HEK293 (cell line): ENCODE data around the gene HLA-DMB.
A peak's percentile ranks its signal among the peaks of the same experiment; 100 is the strongest.

Source experiments
- AEBP2 ChIP-seq: fragments of 450-650 bp; formaldehyde crosslinking; IDR thresholded peaks from 2 replicates; pipeline ENCODE4 v1.5.1; 2016; ENCODE audit warnings: missing biosample characterization, missing genetic modification characterization, borderline replicate concordance
- BCL11B ChIP-seq: fragments of 450-650 bp; formaldehyde crosslinking; IDR thresholded peaks from 2 replicates; pipeline ENCODE4 v1.5.1; 2016; ENCODE audit warnings: low read depth, missing biosample characterization, missing genetic modification characterization
- CTCF ChIP-seq: fragments of 450-650 bp; formaldehyde crosslinking; IDR thresholded peaks from 2 replicates; pipeline ENCODE4 v1.5.1; 2016; ENCODE audit warnings: missing biosample characterization, missing genetic modification characterization
- EGR2 ChIP-seq: fragments of 450-650 bp; formaldehyde crosslinking; IDR thresholded peaks from 2 replicates; pipeline ENCODE4 v1.5.1; 2016; ENCODE audit warnings: low read depth, missing biosample characterization, missing genetic modification characterization
- KLF7 ChIP-seq: fragments of 450-650 bp; formaldehyde crosslinking; IDR thresholded peaks from 2 replicates; pipeline ENCODE4 v1.5.1; 2016; ENCODE audit warnings: missing biosample characterization, missing genetic modification characterization, borderline replicate concordance
- KLF8 ChIP-seq: fragments of 450-650 bp; formaldehyde crosslinking; IDR thresholded peaks from 2 replicates; pipeline ENCODE4 v1.5.1; 2016; ENCODE audit warnings: missing biosample characterization, missing genetic modification characterization
- SALL2 ChIP-seq: fragments of 450-650 bp; formaldehyde crosslinking; IDR thresholded peaks from 2 replicates; pipeline ENCODE4 v1.5.0; 2017; ENCODE audit warnings: missing biosample characterization, mild to moderate bottlenecking, missing genetic modification characterization, borderline replicate concordance
- SCRT2 ChIP-seq: fragments of 450-650 bp; formaldehyde crosslinking; IDR thresholded peaks from 2 replicates; pipeline ENCODE4 v1.5.1; 2016; ENCODE audit warnings: missing biosample characterization, missing genetic modification characterization
- TSHZ1 ChIP-seq: fragments of 450-650 bp; formaldehyde crosslinking; IDR thresholded peaks from 2 replicates; pipeline ENCODE4 v1.5.1; 2016; ENCODE audit warnings: missing biosample characterization, missing genetic modification characterization, borderline replicate concordance
- ZBTB44 ChIP-seq: fragments of 450-650 bp; IDR thresholded peaks from 2 replicates; pipeline ENCODE4 v1.5.1; 2018; ENCODE audit warnings: missing biosample characterization, mild to moderate bottlenecking, missing genetic modification characterization
- ZFHX2 ChIP-seq: fragments of 450-650 bp; formaldehyde crosslinking; conservative IDR thresholded peaks from 2 replicates; pipeline ENCODE4 v1.5.1; 2016; ENCODE audit warnings: missing biosample characterization, missing genetic modification characterization
- ZNF175 ChIP-seq: fragments of 450-650 bp; formaldehyde crosslinking; IDR thresholded peaks from 2 replicates; pipeline ENCODE4 v1.5.1; 2016; ENCODE audit warnings: missing biosample characterization, missing genetic modification characterization
- ZNF239 ChIP-seq: fragments of 450-650 bp; formaldehyde crosslinking; IDR thresholded peaks from 2 replicates; pipeline ENCODE4 v1.5.1; 2016; ENCODE audit warnings: missing biosample characterization, missing genetic modification characterization
- ZNF274 ChIP-seq, 2 experiments: fragments of 200-500 bp in 1 of 2; fragments of 450-650 bp in 1 of 2; sonication (Bioruptor generic) in 1 of 2; formaldehyde crosslinking in 1 of 2; IDR thresholded peaks; 2 replicates each; pipeline versions ENCODE4 v1.5.1 to v1.6.1; 2014 to 2016; ENCODE audit warnings: borderline replicate concordance in 1 of 2, inconsistent platforms in 1 of 2, low read length in 1 of 2, missing biosample characterization in 1 of 2, missing genetic modification characterization in 1 of 2
- ZNF280C ChIP-seq: fragments of 450-650 bp; formaldehyde crosslinking; IDR thresholded peaks from 2 replicates; pipeline ENCODE4 v1.5.1; 2016; ENCODE audit warnings: missing biosample characterization, missing genetic modification characterization
- ZNF292 ChIP-seq: fragments of 450-650 bp; formaldehyde crosslinking; IDR thresholded peaks from 2 replicates; pipeline ENCODE4 v1.5.1; 2016; ENCODE audit warnings: low read depth, missing biosample characterization, missing genetic modification characterization, borderline replicate concordance
- ZNF341 ChIP-seq: fragments of 450-650 bp; formaldehyde crosslinking; IDR thresholded peaks from 2 replicates; pipeline ENCODE4; 2016; ENCODE audit warnings: low read depth, missing biosample characterization, missing genetic modification characterization
- ZNF350 ChIP-seq: fragments of 450-650 bp; formaldehyde crosslinking; IDR thresholded peaks from 2 replicates; pipeline ENCODE4 v1.5.0; 2017; ENCODE audit warnings: missing biosample characterization, mild to moderate bottlenecking, missing genetic modification characterization
- ZNF571 ChIP-seq: fragments of 450-650 bp; formaldehyde crosslinking; IDR thresholded peaks from 2 replicates; pipeline ENCODE4 v1.5.0; 2017; ENCODE audit warnings: missing biosample characterization, missing genetic modification characterization
- ZNF664 ChIP-seq: fragments of 450-650 bp; formaldehyde crosslinking; IDR thresholded peaks from 2 replicates; pipeline ENCODE4 v1.5.1; 2016; ENCODE audit warnings: missing biosample characterization, missing genetic modification characterization
- ZNF701 ChIP-seq: fragments of 450-650 bp; formaldehyde crosslinking; IDR thresholded peaks from 2 replicates; pipeline ENCODE4 v1.5.1; 2016; ENCODE audit warnings: missing biosample characterization, missing genetic modification characterization
- ZSCAN18 ChIP-seq: fragments of 450-650 bp; formaldehyde crosslinking; IDR thresholded peaks from 2 replicates; pipeline ENCODE4 v1.5.1; 2016; ENCODE audit warnings: missing biosample characterization, missing genetic modification characterization
- ZSCAN30 ChIP-seq: fragments of 450-650 bp; IDR thresholded peaks from 2 replicates; pipeline ENCODE4 v1.5.1; 2018; ENCODE audit warnings: missing biosample characterization, mild to moderate bottlenecking, missing genetic modification characterization, moderate library complexity
- TF ChIP-seq, protein P1 (sequence below): fragments of 450-650 bp; formaldehyde crosslinking; IDR thresholded peaks from 2 replicates; pipeline ENCODE4 v1.5.1; 2016; ENCODE audit warnings: missing biosample characterization, missing genetic modification characterization, low read depth

HLA-DMB gene

GRCh38 chr6:32971242-32971580, 30.4 kb upstream of the HLA-DMB start (continued):
- TF ChIP-seq ZNF280C (tag by site-specific recombination) (no peak), ZBTB44 (tag by site-specific recombination) (no peak), AEBP2 (tag by site-specific recombination) (no peak), ZNF341 (tag by site-specific recombination) (no peak), ZSCAN18 (tag by site-specific recombination) (no peak), KLF8 (tag by site-specific recombination) (no peak), EGR2 (tag by site-specific recombination) (no peak), ZNF350 (tag by site-specific recombination) (no peak), TSHZ1 (tag by site-specific recombination) (no peak), ZNF571 (tag by site-specific recombination) (no peak), ZNF701 (tag by site-specific recombination) (0 out of 2 replicates have a peak, but pooled peaks have one; percentile 66), BCL11B (tag by site-specific recombination) (no peak), ZFHX2 (tag by site-specific recombination) (no peak), ZSCAN30 (tag by site-specific recombination) (0 out of 2 replicates have a peak, but pooled peaks have one; percentile 54), ZNF292 (tag by site-specific recombination) (no peak), KLF7 (no peak), ZNF175 (tag by site-specific recombination) (no peak), ZNF274 (IDR thresholded peaks at IDR 0.05; ENCODE audit: low read length) (no peak), ZNF274 (tag by site-specific recombination; IDR thresholded peaks at IDR 0.05; ENCODE audit: borderline replicate concordance) (no peak), SALL2 (tag by site-specific recombination) (no peak), SCRT2 (tag by site-specific recombination) (no peak), ZNF239 (tag by site-specific recombination) (no peak), CTCF (0 out of 2 replicates have a peak, but pooled peaks have one; percentile 36), ZNF664 (tag by site-specific recombination) (no peak)
- TF ChIP-seq, protein P1, sequence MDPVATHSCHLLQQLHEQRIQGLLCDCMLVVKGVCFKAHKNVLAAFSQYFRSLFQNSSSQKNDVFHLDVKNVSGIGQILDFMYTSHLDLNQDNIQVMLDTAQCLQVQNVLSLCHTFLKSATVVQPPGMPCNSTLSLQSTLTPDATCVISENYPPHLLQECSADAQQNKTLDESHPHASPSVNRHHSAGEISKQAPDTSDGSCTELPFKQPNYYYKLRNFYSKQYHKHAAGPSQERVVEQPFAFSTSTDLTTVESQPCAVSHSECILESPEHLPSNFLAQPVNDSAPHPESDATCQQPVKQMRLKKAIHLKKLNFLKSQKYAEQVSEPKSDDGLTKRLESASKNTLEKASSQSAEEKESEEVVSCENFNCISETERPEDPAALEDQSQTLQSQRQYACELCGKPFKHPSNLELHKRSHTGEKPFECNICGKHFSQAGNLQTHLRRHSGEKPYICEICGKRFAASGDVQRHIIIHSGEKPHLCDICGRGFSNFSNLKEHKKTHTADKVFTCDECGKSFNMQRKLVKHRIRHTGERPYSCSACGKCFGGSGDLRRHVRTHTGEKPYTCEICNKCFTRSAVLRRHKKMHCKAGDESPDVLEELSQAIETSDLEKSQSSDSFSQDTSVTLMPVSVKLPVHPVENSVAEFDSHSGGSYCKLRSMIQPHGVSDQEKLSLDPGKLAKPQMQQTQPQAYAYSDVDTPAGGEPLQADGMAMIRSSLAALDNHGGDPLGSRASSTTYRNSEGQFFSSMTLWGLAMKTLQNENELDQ (tag by site-specific recombination) = no peak
